HEK293T (cell line): ENCODE measurements around the gene CEACAM3.
"Not testable (repeated sequence)": the region's sequence is repeated elsewhere in the genome, so short reads cannot be mapped to it uniquely, and the experiment has no call there.

Experiments used
- CTCF ChIA-PET: fragments of 350-600 bp; formaldehyde crosslinking; extraction: SDS; loops from one replicate; lab custom pipeline; 2021; ENCODE audit warnings: antibody characterized with exemption, inconsistent platforms; lab: Yijun Ruan, JAX
- POLR2A ChIA-PET: fragments of 350-600 bp; formaldehyde crosslinking; extraction: SDS; loops from one replicate; lab custom pipeline; 2020; ENCODE audit warnings: antibody characterized with exemption, inconsistent platforms; lab: Yijun Ruan, JAX
- DNase-seq: peaks from one replicate; pipeline ENCODE4 v3.0.0; 2012; ENCODE audit warnings: mixed read lengths; ENCODE audit errors: extremely low spot score
- ARNT ChIP-seq: fragments of 450-650 bp; IDR thresholded peaks from 2 replicates; pipeline ENCODE4 v1.6.1; 2017; ENCODE audit warnings: mild to moderate bottlenecking
- BHLHE40 ChIP-seq: fragments of 450-650 bp; IDR thresholded peaks from 2 replicates; pipeline ENCODE4 v1.6.1; 2016; ENCODE audit warnings: mild to moderate bottlenecking, moderate library complexity, borderline replicate concordance
- CTBP1 ChIP-seq: fragments of 450-650 bp; IDR thresholded peaks from 2 replicates; pipeline ENCODE4 v1.6.1; 2016; ENCODE audit warnings: borderline replicate concordance
- ELF4 ChIP-seq: fragments of 450-650 bp; IDR thresholded peaks from 2 replicates; pipeline ENCODE4 v1.6.1; 2017; ENCODE audit warnings: antibody characterized with exemption
- FOXA1 ChIP-seq: fragments of 450-650 bp; IDR thresholded peaks from 2 replicates; pipeline ENCODE4 v1.6.1; 2016; ENCODE audit warnings: mild to moderate bottlenecking
- FOXK2 ChIP-seq: fragments of 450-650 bp; IDR thresholded peaks from 2 replicates; pipeline ENCODE4 v1.6.1; 2016; ENCODE audit warnings: mild to moderate bottlenecking
- FOXM1 ChIP-seq: fragments of 450-650 bp; IDR thresholded peaks from 2 replicates; pipeline ENCODE4 v1.6.1; 2017; ENCODE audit warnings: mild to moderate bottlenecking, borderline replicate concordance
- HDGF ChIP-seq: fragments of 450-650 bp; IDR thresholded peaks from 2 replicates; pipeline ENCODE4 v1.6.1; 2017; ENCODE audit warnings: antibody characterized with exemption, borderline replicate concordance
- L3MBTL2 ChIP-seq: fragments of 450-650 bp; conservative IDR thresholded peaks from 2 replicates; pipeline ENCODE4 v1.6.1; 2016; ENCODE audit warnings: mild to moderate bottlenecking
- LEF1 ChIP-seq: fragments of 450-650 bp; IDR thresholded peaks from 2 replicates; pipeline ENCODE4 v1.6.1; 2017; ENCODE audit warnings: mild to moderate bottlenecking, borderline replicate concordance
- NFRKB ChIP-seq: fragments of 450-650 bp; IDR thresholded peaks from 2 replicates; pipeline ENCODE4 v1.6.1; 2016; ENCODE audit warnings: mild to moderate bottlenecking, moderate library complexity
- PKNOX1 ChIP-seq: fragments of 450-650 bp; IDR thresholded peaks from 2 replicates; pipeline ENCODE4 v1.6.1; 2016
- SP1 ChIP-seq: fragments of 450-650 bp; IDR thresholded peaks from 2 replicates; pipeline ENCODE4 v1.6.1; 2017
- SUZ12 ChIP-seq: fragments of 450-650 bp; IDR thresholded peaks from 2 replicates; pipeline ENCODE4 v1.6.1; 2016; ENCODE audit warnings: mild to moderate bottlenecking
- TARDBP ChIP-seq: fragments of 450-650 bp; IDR thresholded peaks from 2 replicates; pipeline ENCODE4 v1.6.1; 2016
- ZNF384 ChIP-seq: fragments of 450-650 bp; IDR thresholded peaks from 2 replicates; pipeline ENCODE4 v1.6.1; 2016

The CEACAM3 gene

GRCh38 chr19:41785653-41786052 is 10.7 kb upstream of the CEACAM3 start:
- ChIA-PET POLR2A (no interaction called here), CTCF (interaction anchor here (0.6 to 1.9 kb wide), 6 partner anchors 10 to 347 kb away, joined by 3 to 9 read pairs (median 4); no protein-coding TSS in a partner anchor)
- TF ChIP-seq LEF1 (no peak), L3MBTL2 (no peak), SUZ12 (no peak)
- DNase-seq = peak; percentile 79

- POLR2A ChIA-PET = no interaction called here
- CTCF ChIA-PET = interaction anchor here (0.9 kb wide), 1 partner anchor 34 kb away, joined by 3 read pairs; no protein-coding TSS in a partner anchor
- no peak for DNase-seq
Observed at GRCh38 chr19:41787055-41787454, 9.3 kb upstream of the CEACAM3 start.

GRCh38 chr19:41788518-41788917 is 7.9 kb upstream of the CEACAM3 start:
- CTCF ChIA-PET, POLR2A ChIA-PET: not testable (repeated sequence)

More at GRCh38 chr19:41787055-41787454, 9.3 kb upstream of the CEACAM3 start:
- TF ChIP-seq HDGF (no peak), PKNOX1 (no peak), SUZ12 (no peak), ARNT (no peak), FOXA1 (no peak), LEF1 (no peak), SP1 (no peak), FOXK2 (no peak), ELF4 (no peak), NFRKB (no peak), BHLHE40 (no peak), TARDBP (no peak)

GRCh38 chr19:41789053-41789452 is 7.3 kb upstream of the CEACAM3 start:
- CTCF ChIA-PET, POLR2A ChIA-PET, DNase-seq: not testable (repeated sequence)

More at GRCh38 chr19:41788518-41788917, 7.9 kb upstream of the CEACAM3 start:
- not testable (repeated sequence) for DNase-seq

- ChIA-PET CTCF (interaction anchor here (0.5 to 2.5 kb wide), 18 partner anchors 8 to 145 kb away, joined by 3 to 12 read pairs (median 4); no protein-coding TSS in a partner anchor), POLR2A (no interaction called here)
- TF ChIP-seq ZNF384 (no peak), PKNOX1 (no peak), SP1 (no peak), SUZ12 (no peak), L3MBTL2 (no peak), CTBP1 (no peak), FOXM1 (no peak), FOXA1 (no peak), ARNT (no peak), FOXK2 (no peak), TARDBP (no peak)
- peak; percentile 72 for DNase-seq
Observed at GRCh38 chr19:41792513-41793413, 3.6 kb upstream of the CEACAM3 start.

- DNase-seq = no peak
- CTCF ChIA-PET = interaction anchor here (0.7 to 2.5 kb wide), 14 partner anchors 9 to 138 kb away, joined by 3 to 12 read pairs (median 4); no protein-coding TSS in a partner anchor
- POLR2A ChIA-PET = no interaction called here
- TF ChIP-seq CTBP1 (no peak), SUZ12 (no peak), FOXK2 (no peak), BHLHE40 (no peak), SP1 (no peak), PKNOX1 (no peak), ELF4 (no peak), LEF1 (no peak), ARNT (no peak), HDGF (no peak), FOXM1 (no peak), TARDBP (no peak)
Observed at GRCh38 chr19:41793414-41793727, 3.0 kb upstream of the CEACAM3 start.

GRCh38 chr19:41795031-41795461 is 1.3 kb upstream of the CEACAM3 start:
- ChIA-PET POLR2A (no interaction called here), CTCF (interaction anchor here (1.0 to 2.2 kb wide), 14 partner anchors 10 to 158 kb away, joined by 3 to 11 read pairs (median 5); no protein-coding TSS in a partner anchor)
- TF ChIP-seq FOXK2 = no peak
- no peak for TF ChIP-seq SUZ12
- TF ChIP-seq ARNT = no peak
- TF ChIP-seq FOXA1 = no peak
- TF ChIP-seq SP1 = no peak
- no peak for TF ChIP-seq TARDBP
- TF ChIP-seq PKNOX1 = no peak
- no peak for TF ChIP-seq CTBP1
- TF ChIP-seq ZNF384 = no peak
- no peak for TF ChIP-seq HDGF
- TF ChIP-seq L3MBTL2 = no peak
- TF ChIP-seq ELF4 = no peak
- TF ChIP-seq LEF1 = no peak
- no peak for TF ChIP-seq BHLHE40
- no peak for TF ChIP-seq FOXM1
- no peak for TF ChIP-seq NFRKB

More at GRCh38 chr19:41795031-41795461, 1.3 kb upstream of the CEACAM3 start:
- peak; percentile 27 for DNase-seq
